ENCODE measurements around the gene KLHL40.

Gene KLHL40

GRCh38 chr3:42653303-42653559 lies 32.1 kb upstream of the KLHL40 start:
- Mint-ChIP-seq H3K9me3 (no peaks in the 10 kb centered on the region), H3K4me3 (peak overlapping the region; percentile 66), H3K27ac (peak overlapping the region; percentile 52), H3K36me3 (peaks cover 10% of the 10 kb centered on the region), H3K4me1 (peaks cover 24% of the 10 kb centered on the region), H3K27me3 (peaks cover 31% of the 10 kb centered on the region)
- no peak for DNase-seq
- CTCF ChIA-PET = interaction anchor here (1.4 to 3.1 kb wide), 3 partner anchors 17 to 94 kb away, joined by 5 to 9 read pairs (median 5); partner anchors contain the start of gene SEC22C

- CTCF ChIA-PET = interaction anchor here (1.0 to 1.4 kb wide), 3 partner anchors 12 to 92 kb away, joined by 3 to 5 read pairs (median 3); no protein-coding TSS in a partner anchor
- DNase-seq = peak; percentile 43
- Mint-ChIP-seq H3K36me3 (peaks cover 8% of the 10 kb centered on the region), H3K9me3 (no peaks in the 10 kb centered on the region), H3K4me3 (peak within 1 kb of the TSS; percentile 78), H3K27me3 (peaks cover 31% of the 10 kb centered on the region), H3K4me1 (peaks cover 23% of the 10 kb centered on the region), H3K27ac (peak within 1 kb of the TSS; percentile 52)
These were observed 31.6 kb upstream of the KLHL40 start, which contains the start of gene ZBTB47 for GRCh38 chr3:42653560-42654330. TSS of gene ZBTB47 (plus strand) at chr3:42653697. CDS start at chr3:42658356, 4,659 bp downstream.

GRCh38 chr3:42654331-42655201 lies 30.8 kb upstream of the KLHL40 start:
- Mint-ChIP-seq H3K36me3 (peaks cover 2% of the 10 kb centered on the region), H3K4me1 (peaks cover 22% of the 10 kb centered on the region), H3K27me3 (peaks cover 31% of the 10 kb centered on the region), H3K4me3 (peak overlapping the region; percentile 23), H3K27ac (no peak overlapping the region), H3K9me3 (no peaks in the 10 kb centered on the region)
- no peak for DNase-seq
- CTCF ChIA-PET = interaction anchor here (1.0 to 1.1 kb wide), 2 partner anchors 13 to 92 kb away, joined by 3 read pairs; no protein-coding TSS in a partner anchor

- Mint-ChIP-seq H3K9me3 (no peaks in the 10 kb centered on the region), H3K4me3 (no peak overlapping the region), H3K27me3 (peaks cover 31% of the 10 kb centered on the region)
These were observed 29.9 kb upstream of the KLHL40 start for GRCh38 chr3:42655331-42655888.

GRCh38 chr3:42655980-42656679 lies 29.2 kb upstream of the KLHL40 start:
- Mint-ChIP-seq H3K4me1 (peaks cover 22% of the 10 kb centered on the region), H3K27me3 (peaks cover 31% of the 10 kb centered on the region), H3K4me3 (no peak overlapping the region), H3K36me3 (no peaks in the 10 kb centered on the region), H3K9me3 (no peaks in the 10 kb centered on the region), H3K27ac (no peak overlapping the region)
- CTCF ChIA-PET = no interaction called here
- no peak for DNase-seq

More at GRCh38 chr3:42655331-42655888, 29.9 kb upstream of the KLHL40 start:
- Mint-ChIP-seq H3K4me1 (peaks cover 22% of the 10 kb centered on the region), H3K27ac (no peak overlapping the region), H3K36me3 (no peaks in the 10 kb centered on the region)
- DNase-seq = no peak
- CTCF ChIA-PET = no interaction called here

- Mint-ChIP-seq H3K27ac (no peak overlapping the region), H3K9me3 (no peaks in the 10 kb centered on the region), H3K4me3 (no peak overlapping the region), H3K36me3 (no peaks in the 10 kb centered on the region), H3K4me1 (peaks cover 21% of the 10 kb centered on the region), H3K27me3 (peaks cover 31% of the 10 kb centered on the region)
- DNase-seq = no peak
- CTCF ChIA-PET = no interaction called here
These were observed 28.4 kb upstream of the KLHL40 start for GRCh38 chr3:42656680-42657610.

GRCh38 chr3:42657675-42658074 lies 27.7 kb upstream of the KLHL40 start:
- H3K4me1 Mint-ChIP-seq = peaks cover 13% of the 10 kb centered on the region
- peaks cover 27% of the 10 kb centered on the region for H3K27me3 Mint-ChIP-seq
- no peak overlapping the region for H3K27ac Mint-ChIP-seq
- no peak overlapping the region for H3K4me3 Mint-ChIP-seq
- H3K9me3 Mint-ChIP-seq = no peaks in the 10 kb centered on the region
- CTCF ChIA-PET = no interaction called here
- H3K36me3 Mint-ChIP-seq = no peaks in the 10 kb centered on the region
- DNase-seq = no peak

- Mint-ChIP-seq H3K27me3 (peaks cover 21% of the 10 kb centered on the region), H3K27ac (no peak overlapping the region), H3K9me3 (no peaks in the 10 kb centered on the region), H3K4me3 (no peak overlapping the region), H3K36me3 (no peaks in the 10 kb centered on the region), H3K4me1 (peaks cover 8% of the 10 kb centered on the region)
- CTCF ChIA-PET = no interaction called here
- no peak for DNase-seq
These were observed 27.1 kb upstream of the KLHL40 start for GRCh38 chr3:42658091-42658770.

- peaks cover 15% of the 10 kb centered on the region for H3K27me3 Mint-ChIP-seq
- CTCF ChIA-PET = no interaction called here
- peaks cover 1% of the 10 kb centered on the region for H3K4me1 Mint-ChIP-seq
- H3K36me3 Mint-ChIP-seq = no peaks in the 10 kb centered on the region
- H3K9me3 Mint-ChIP-seq = no peaks in the 10 kb centered on the region
- no peak for DNase-seq
- no peak overlapping the region for H3K4me3 Mint-ChIP-seq
- no peak overlapping the region for H3K27ac Mint-ChIP-seq
These were observed 26.5 kb upstream of the KLHL40 start for GRCh38 chr3:42658771-42659390.

GRCh38 chr3:42659451-42660130 lies 25.7 kb upstream of the KLHL40 start:
- H3K4me1 Mint-ChIP-seq = no peaks in the 10 kb centered on the region
- H3K9me3 Mint-ChIP-seq = no peaks in the 10 kb centered on the region
- CTCF ChIA-PET = no interaction called here
- peaks cover 12% of the 10 kb centered on the region for H3K27me3 Mint-ChIP-seq
- H3K36me3 Mint-ChIP-seq = no peaks in the 10 kb centered on the region
- H3K27ac Mint-ChIP-seq = no peak overlapping the region
- DNase-seq = no peak
- H3K4me3 Mint-ChIP-seq = no peak overlapping the region

GRCh38 chr3:42660131-42660715 lies 25.1 kb upstream of the KLHL40 start:
- CTCF ChIA-PET = interaction anchor here (1.4 to 1.8 kb wide), 3 partner anchors 8 to 91 kb away, joined by 5 to 6 read pairs (median 5); no protein-coding TSS in a partner anchor
- Mint-ChIP-seq H3K36me3 (no peaks in the 10 kb centered on the region), H3K4me1 (no peaks in the 10 kb centered on the region), H3K9me3 (no peaks in the 10 kb centered on the region), H3K4me3 (no peak overlapping the region), H3K27ac (no peak overlapping the region), H3K27me3 (peaks cover 7% of the 10 kb centered on the region)
- no peak for DNase-seq

GRCh38 chr3:42660898-42661297 lies 24.4 kb upstream of the KLHL40 start:
- H3K4me1 Mint-ChIP-seq = no peaks in the 10 kb centered on the region
- H3K4me3 Mint-ChIP-seq = no peak overlapping the region
- peaks cover under 1% of the 10 kb centered on the region for H3K27me3 Mint-ChIP-seq
- peak; percentile 46 for DNase-seq
- H3K27ac Mint-ChIP-seq = no peak overlapping the region
- H3K9me3 Mint-ChIP-seq = no peaks in the 10 kb centered on the region
- CTCF ChIA-PET = interaction anchor here (0.8 to 1.8 kb wide), 7 partner anchors 9 to 95 kb away, joined by 3 to 6 read pairs (median 5); no protein-coding TSS in a partner anchor
- H3K36me3 Mint-ChIP-seq = no peaks in the 10 kb centered on the region

Measured in activated naive CD4-positive, alpha-beta T cell treated with anti-CD3 and anti-CD28 coated beads, Interleukin-2, amount 10 ng/mL, durations not matched to agents 7 days and 5 days (primary cell).